ENCODE measurements around the gene WSB1.
"Not testable (repeated sequence)": the region's sequence is repeated elsewhere in the genome, so short reads cannot be mapped to it uniquely, and the experiment has no call there.

DNA sequence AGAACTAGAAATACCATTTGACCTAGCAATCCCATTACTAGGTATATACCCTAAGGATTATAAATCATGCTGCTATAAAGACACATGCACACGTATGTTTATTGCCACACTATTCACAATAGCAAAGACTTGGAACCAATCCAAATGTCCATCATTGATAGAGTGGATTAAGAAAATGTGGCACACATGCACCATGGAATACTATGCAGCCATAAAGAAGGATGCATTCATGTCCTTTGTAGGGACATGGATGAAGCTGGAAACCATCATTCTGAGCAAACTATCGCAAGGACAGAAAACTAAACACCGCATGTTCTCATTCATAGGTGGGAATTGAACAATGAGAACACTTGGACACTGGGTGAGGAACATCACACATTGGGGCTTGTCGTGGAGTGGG, 39.1 kb upstream of the WSB1 start:
- TF ChIP-seq, protein P1, sequence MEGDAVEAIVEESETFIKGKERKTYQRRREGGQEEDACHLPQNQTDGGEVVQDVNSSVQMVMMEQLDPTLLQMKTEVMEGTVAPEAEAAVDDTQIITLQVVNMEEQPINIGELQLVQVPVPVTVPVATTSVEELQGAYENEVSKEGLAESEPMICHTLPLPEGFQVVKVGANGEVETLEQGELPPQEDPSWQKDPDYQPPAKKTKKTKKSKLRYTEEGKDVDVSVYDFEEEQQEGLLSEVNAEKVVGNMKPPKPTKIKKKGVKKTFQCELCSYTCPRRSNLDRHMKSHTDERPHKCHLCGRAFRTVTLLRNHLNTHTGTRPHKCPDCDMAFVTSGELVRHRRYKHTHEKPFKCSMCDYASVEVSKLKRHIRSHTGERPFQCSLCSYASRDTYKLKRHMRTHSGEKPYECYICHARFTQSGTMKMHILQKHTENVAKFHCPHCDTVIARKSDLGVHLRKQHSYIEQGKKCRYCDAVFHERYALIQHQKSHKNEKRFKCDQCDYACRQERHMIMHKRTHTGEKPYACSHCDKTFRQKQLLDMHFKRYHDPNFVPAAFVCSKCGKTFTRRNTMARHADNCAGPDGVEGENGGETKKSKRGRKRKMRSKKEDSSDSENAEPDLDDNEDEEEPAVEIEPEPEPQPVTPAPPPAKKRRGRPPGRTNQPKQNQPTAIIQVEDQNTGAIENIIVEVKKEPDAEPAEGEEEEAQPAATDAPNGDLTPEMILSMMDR (IDR thresholded peaks at IDR 0.05 in 8 of 11, conservative IDR thresholded peaks at IDR 0.05 in 3 of 11), result not testable (repeated sequence)
- not testable (repeated sequence) for TF ChIP-seq POLR2A (IDR thresholded peaks at IDR 0.05)

Data from spleen (tissue), 7 donors.